C4-2B (cell line): ENCODE data around the gene SECISBP2.
"Not testable (repeated sequence)": the region's sequence is repeated elsewhere in the genome, so short reads cannot be mapped to it uniquely, and the experiment has no call there.

Experiments used
- H3K27ac ChIP-seq: fragments of 450-650 bp; 2 replicates; pipeline ENCODE4 v1.5.1; 2017
- CTCF ChIP-seq: fragments of 450-650 bp; conservative IDR thresholded peaks from 2 replicates; pipeline ENCODE4 v1.5.1; 2017; ENCODE audit warnings: mild to moderate bottlenecking
- ZFX ChIP-seq: fragments of 450-650 bp; IDR thresholded peaks from 2 replicates; pipeline ENCODE4 v1.6.1; 2017

SECISBP2 gene

DNA sequence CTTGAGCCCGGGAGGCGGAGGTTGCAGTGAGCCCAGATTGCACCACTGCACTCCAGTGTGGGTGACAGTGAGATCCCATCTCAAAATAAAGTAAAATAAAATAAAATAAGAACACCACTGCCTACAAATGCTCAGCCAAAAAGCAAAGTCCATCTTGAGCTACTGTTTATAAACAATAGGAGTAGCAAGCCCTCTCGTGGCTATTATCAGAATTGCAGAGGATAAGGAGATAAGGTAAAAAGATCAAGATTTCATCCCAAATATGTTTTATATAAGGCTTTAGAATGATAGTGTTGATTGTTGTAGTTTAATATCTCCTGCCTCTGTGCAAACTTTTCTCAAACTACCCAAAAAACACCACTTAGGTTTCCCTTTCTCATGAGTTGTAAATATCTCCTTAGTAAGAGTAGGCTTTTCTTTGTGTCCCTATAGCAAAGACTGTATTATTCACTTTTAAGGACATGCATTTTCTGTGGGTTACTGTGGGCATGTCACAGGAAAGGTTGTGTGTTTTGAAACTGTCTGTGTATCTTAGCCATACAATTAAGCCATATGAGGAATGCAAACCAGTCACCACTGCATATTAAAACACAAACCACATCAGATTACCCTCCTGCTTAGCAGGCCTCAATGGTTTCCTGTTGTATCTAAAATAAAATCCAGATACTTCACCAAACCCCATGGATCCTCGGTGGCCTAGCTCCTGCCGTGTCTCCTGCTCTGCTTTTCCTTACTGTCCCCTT lies 39.1 kb upstream of the SECISBP2 start:
- TF ChIP-seq ZFX (no peak), CTCF (peak; percentile 89)
- H3K27ac ChIP-seq, result no peak overlapping the region

GRCh38 chr9:89281106-89281505 lies 37.2 kb upstream of the SECISBP2 start:
- TF ChIP-seq CTCF (no peak), ZFX (no peak)
- H3K27ac ChIP-seq, result no peak overlapping the region

GRCh38 chr9:89282248-89282968 lies 35.9 kb upstream of the SECISBP2 start:
- H3K27ac ChIP-seq, result not testable (repeated sequence)

DNA sequence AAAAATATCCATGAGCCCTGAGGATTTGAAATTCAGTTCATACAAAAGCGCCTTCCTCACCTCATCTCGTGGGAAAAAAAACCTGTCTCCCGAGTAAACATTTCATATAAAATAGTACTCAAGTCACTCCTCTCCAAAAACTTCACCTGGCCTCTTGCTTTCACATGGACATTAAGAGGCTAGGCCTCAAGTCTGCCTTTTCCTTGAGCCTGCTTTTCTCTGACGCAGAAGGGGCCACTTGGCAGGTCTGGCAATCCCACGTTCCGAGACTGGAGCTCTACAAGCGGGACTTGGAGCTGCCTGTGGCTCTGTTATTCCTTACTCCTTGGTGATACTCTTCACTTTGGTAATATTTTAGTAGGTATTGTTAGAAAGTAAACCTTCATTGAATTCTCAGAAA lies 34.2 kb upstream of the SECISBP2 start:
- TF ChIP-seq ZFX (no peak), CTCF (no peak)
- no peak overlapping the region for H3K27ac ChIP-seq

DNA sequence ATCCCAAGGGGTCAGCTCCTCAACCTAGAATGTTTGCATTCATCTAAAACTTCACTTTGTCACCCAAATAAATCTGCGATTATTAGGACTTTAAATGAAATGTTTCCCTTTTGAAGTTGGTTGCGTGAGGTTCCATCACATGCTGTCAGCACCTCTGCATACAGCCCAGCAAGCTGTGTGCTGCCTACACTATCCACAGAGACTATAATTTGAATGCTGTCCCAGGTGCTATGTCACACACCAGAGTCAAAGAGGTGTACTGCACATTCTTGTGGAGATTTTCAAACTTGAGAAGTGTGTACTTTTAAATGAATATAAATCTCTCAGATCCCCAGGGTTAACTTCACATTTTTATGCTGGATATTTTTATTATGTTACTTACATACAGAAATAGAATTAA lies 26.6 kb upstream of the SECISBP2 start:
- TF ChIP-seq CTCF (no peak), ZFX (no peak)
- no peak overlapping the region for H3K27ac ChIP-seq

GRCh38 chr9:89293014-89293413 lies 25.3 kb upstream of the SECISBP2 start:
- TF ChIP-seq CTCF (no peak), ZFX (no peak)
- H3K27ac ChIP-seq, result no peak overlapping the region

- TF ChIP-seq ZFX (no peak), CTCF (no peak)
- no peak overlapping the region for H3K27ac ChIP-seq
Observed at GRCh38 chr9:89295400-89295799, 22.9 kb upstream of the SECISBP2 start.

GRCh38 chr9:89301996-89302395 lies 16.3 kb upstream of the SECISBP2 start:
- not testable (repeated sequence) for H3K27ac ChIP-seq
